Measurements from ENCODE around the gene SPINK1.
"Not testable (repeated sequence)": the region's sequence is repeated elsewhere in the genome, so short reads cannot be mapped to it uniquely, and the experiment has no call there.

SPINK1 gene

DNA sequence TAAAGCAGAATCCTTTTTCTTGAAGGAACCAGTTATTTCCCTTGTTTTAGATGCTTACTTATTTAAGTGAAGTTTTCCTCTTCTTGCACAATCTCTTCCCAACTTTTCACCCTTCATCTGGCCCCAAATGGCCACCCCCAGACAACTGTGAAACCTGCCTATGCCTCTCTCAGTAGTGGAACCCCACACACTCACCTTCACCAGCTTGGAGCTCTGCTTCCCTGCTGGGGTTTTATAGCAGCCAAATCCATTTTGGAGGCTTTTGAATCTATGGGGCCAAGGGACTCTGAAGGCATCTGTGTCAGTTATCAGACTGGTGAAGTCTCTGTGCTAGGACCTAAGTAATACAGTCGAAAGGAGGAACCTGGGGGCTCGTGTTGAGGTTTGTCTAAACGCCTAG, 22.9 kb upstream of the SPINK1 start:
- no peak for DNase-seq

- DNase-seq = peak; percentile 6
Observed at GRCh38 chr5:147853372-147853987, 22.0 kb upstream of the SPINK1 start.

DNA sequence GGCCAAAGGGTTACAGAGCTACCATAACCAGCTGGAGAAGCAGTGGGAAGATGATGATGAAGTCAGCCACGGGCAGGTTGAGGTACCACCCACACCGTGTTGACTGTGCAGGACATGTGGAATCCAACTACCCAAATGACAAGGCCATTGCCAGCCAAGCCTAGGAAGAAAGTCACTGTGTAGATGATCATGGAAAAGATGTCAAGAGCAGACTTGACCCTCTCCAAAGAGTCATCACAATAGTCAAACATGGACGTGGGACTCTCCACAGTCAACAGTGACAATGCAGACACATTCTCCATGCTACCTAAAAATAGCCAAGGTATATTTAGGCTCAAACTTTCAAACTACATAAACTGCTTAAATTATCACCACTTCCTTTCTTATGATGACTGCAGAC, 20.9 kb upstream of the SPINK1 start:
- DNase-seq = no peak

- no peak for DNase-seq
Observed at GRCh38 chr5:147851578-147851977, 20.1 kb upstream of the SPINK1 start.

- DNase-seq = no peak
Observed at GRCh38 chr5:147849226-147849625, 17.8 kb upstream of the SPINK1 start.

GRCh38 chr5:147845618-147846017, 14.1 kb upstream of the SPINK1 start:
- no peak for DNase-seq

GRCh38 chr5:147844846-147845245, 13.4 kb upstream of the SPINK1 start:
- DNase-seq = no peak

GRCh38 chr5:147842869-147843268, 11.4 kb upstream of the SPINK1 start:
- DNase-seq = no peak

DNA sequence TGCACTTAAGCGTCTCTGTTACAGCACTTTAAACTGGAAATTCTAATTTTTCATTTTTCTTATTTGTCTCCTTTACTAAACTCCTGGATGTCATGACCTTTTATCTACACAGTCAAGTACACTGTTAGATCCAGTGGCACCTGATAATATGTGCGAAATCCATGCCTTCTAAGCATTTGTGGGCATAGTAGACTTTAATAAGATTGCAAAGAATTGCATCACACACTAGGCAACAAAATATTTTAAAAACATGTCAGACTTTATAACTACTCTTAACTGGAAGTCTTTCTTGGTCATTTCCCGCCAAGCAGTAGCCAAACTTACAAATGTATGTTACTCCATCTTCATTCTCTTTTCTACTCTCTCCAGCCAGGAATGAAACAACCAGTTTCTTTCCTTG, 5.0 kb upstream of the SPINK1 start:
- DNase-seq = no peak

GRCh38 chr5:147835386-147835798, 3.9 kb upstream of the SPINK1 start:
- DNase-seq = no peak

GRCh38 chr5:147832541-147832940, 1.1 kb upstream of the SPINK1 start:
- DNase-seq = no peak

DNA sequence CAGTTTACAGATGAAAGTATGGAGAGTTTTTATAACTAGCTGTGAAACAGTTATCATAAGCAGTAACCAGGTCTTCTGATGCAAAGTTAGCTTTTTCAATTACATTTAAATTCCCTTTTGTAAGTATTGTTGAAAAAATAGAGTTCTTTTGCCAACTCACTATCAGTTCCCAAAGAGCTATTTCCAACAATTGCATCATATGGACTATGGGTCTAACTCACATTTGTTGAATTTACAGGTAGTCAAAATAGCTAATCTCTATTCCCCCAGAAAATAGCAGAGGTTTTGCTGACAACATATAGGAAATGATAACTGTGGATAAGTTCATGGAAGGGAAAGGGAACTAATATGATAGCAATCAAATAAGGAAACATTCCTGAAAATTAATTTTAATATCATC, 1.4 kb downstream of the SPINK1 start:
- no peak for DNase-seq

DNA sequence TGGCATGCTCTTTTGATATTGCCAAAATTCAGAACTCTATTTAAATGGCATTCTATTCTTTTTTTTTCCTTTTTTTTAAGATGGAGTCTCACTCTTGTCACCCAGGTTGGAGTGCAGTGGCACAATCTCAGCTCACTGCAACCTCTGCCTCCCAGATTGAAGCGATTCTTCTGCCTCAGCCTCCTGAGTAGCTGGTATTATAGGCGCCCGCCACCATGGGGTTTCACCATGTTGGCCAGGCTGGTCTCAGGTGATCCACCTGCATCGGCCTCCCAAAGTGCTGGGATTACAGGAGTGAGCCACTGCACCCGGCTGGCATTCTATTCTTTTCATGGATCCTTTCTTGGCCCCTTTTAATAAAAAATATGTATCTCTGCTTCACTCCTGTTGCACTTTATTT, 4.5 kb downstream of the SPINK1 start:
- DNase-seq = not testable (repeated sequence)

DNA sequence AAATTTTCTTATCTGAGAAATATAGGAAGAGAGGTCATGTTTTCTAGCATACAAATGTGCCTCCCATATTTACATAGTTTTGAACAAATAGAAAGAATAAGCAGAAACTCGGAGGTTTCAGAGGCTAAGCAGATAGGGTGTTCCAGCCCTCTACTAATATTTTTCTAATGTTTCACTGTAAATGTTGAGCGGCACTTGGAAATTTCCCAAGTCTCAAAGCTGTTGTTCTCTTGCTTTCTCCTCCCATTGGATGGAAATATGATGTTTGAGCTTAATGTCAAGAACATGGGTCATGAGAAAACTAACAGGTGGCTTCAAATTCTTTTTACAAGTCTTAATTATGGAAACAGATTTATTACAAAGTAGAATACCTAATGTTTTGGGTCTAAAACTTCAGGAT, 5.1 kb downstream of the SPINK1 start:
- DNase-seq = no peak

DNA sequence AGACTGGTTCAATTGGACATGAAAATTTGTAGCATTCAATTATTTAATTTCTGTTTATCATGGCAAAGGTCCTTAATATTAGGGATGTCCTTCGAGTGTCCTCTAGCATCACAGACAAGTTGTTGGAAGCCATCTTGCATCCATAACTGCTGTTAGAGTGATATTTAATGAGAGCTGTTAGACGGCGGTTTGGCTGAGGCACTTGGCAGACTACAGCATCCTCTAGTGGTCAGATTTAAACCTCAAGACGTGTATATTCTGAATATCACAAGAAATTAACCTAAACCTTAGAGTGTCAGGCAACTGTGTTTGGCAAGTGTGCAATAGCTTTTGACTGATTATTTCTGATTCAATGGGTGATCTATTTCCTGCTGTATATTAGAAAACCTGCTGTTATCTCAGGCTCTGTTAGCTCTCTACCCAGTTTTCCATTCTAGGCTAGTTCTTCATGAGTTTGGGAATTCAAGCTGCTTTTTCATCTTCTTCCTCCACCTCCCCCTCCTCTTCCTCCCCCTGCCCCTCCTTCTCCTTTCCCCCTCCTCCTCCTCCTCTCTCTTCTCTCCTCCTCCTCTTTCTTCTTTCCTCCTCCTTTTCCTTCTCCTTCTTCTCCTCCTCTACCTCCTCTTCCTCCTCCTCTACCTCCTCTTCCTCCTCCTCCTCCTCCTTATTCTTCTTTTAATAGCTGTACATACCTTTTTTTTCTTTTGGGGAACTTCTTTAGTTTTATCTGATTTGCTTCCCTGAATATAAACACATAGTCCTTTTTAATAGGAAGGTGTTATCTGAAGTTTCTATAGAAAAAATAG, 8.6 kb downstream of the SPINK1 start:
- DNase-seq = peak; percentile 84

GRCh38 chr5:147822222-147822621, 9.2 kb downstream of the SPINK1 start:
- not testable (repeated sequence) for DNase-seq

GRCh38 chr5:147821766-147822165, 9.7 kb downstream of the SPINK1 start:
- DNase-seq = peak; percentile 39

GRCh38 chr5:147819261-147819770, 12.2 kb downstream of the SPINK1 start:
- DNase-seq = no peak

DNA sequence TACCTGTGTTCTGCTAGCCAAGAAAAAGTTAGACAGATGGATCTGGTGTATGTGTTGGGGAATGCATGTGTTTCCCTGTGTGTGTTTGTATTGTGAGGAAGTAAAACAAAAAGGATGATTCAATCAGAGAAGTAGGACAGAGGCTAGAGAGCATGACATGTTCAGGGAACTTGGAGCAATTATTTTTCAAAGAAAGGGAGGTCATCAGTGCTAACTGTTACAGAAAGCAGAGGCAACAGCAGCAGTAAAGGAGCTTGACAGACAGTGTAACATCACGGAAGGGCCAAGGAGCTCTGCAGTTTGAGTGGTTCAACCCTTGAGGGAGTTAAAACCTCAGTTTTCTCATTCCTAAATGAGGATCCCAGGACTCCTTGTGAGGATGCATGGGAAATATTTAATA, 13.2 kb downstream of the SPINK1 start:
- peak; percentile 87 for DNase-seq

GRCh38 chr5:147813696-147814095, 17.8 kb downstream of the SPINK1 start:
- DNase-seq = no peak

DNA sequence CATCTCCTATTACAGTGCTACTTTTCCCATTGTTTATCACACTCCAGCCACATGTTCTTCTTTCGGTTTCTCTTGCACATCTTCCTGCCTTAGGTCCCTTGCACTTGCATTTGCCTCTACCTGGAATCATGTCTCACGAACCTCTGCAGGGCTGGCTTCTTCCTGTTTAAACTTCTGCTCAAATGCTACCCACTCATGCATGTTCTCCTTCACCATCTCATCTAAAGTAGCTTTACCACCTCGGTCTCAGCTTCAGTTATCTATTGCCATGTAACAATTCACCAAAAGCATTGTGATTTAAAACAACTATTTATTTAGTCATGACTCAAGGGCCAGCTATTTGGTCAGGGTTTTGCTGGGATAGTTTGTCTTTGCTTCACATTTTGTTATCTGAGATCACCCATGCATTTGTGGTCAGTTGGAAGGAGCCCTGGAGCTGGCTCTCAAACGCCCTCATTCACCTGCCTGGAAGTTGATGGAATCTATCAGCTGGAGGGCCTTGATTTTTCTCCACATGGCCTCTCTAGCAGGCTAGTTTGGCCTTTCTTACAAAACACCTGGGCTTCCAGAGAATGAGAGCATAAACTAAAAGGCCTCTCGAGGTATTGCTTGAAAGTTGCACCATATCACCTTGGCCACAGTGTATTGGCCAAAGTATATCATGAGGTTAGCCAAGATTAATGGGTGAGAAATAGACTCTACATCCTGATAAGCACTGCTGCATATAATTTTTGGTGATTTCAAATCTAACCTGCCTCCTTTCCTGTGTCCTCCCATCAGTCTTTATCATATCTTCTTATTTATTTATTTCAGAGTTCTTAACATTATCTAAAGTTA, 21.4 kb downstream of the SPINK1 start:
- no peak for DNase-seq

- peak; percentile 98 for DNase-seq
Observed at GRCh38 chr5:147805030-147805454, 26.4 kb downstream of the SPINK1 start.

GRCh38 chr5:147804334-147804733, 27.1 kb downstream of the SPINK1 start:
- no peak for DNase-seq

Measured in inflammatory macrophage treated with lipopolysaccharide for 4 hours (primary cell).